B cell (primary cell): ENCODE data around the gene C6orf136.

Experiments used
- CTCF ChIP-seq: fragments of 200-600 bp; IDR thresholded peaks from one replicate; pipeline ENCODE4 v1.8.0; 2022; ENCODE audit warnings: antibody characterized with exemption, mild to moderate bottlenecking
- EZH2 ChIP-seq: IDR thresholded peaks from 2 replicates; pipeline ENCODE4 v1.6.1; 2012; ENCODE audit warnings: borderline replicate concordance, low read depth, mild to moderate bottlenecking, moderate library complexity, low read length; ENCODE audit not compliant: insufficient read depth, poor library complexity, severe bottlenecking

- TF ChIP-seq CTCF (no peak), EZH2 (no peak)
Measured at GRCh38 chr6:30610065-30610464, 36.9 kb upstream of the C6orf136 start.
